GM13976 (cell line): ENCODE measurements around the gene PCYT1B.

Experiments used
- DNase-seq: peaks from one replicate; pipeline ENCODE4 v3.0.0; 2012; ENCODE audit warnings: low spot score
- CTCF ChIP-seq: IDR thresholded peaks from 2 replicates; pipeline ENCODE4 v1.5.1; 2012; ENCODE audit warnings: borderline replicate concordance, mild to moderate bottlenecking; ENCODE audit not compliant: insufficient read depth; ENCODE audit errors: extremely low read depth, missing control alignments, control extremely low read depth
- in situ Hi-C: fragments of 300-500 bp; cut with MboI; formaldehyde crosslinking; loops from one replicate; pipeline ENCODE4 v1.12.0; 2022; ENCODE audit warnings: low sequenced_read_pairs, mixed read lengths, inconsistent platforms; ENCODE audit not compliant: unreplicated experiment

Gene PCYT1B

GRCh38 chrX:24648495-24648894, 1.3 kb upstream of the PCYT1B start:
- TF ChIP-seq CTCF: no peak
- no peak for DNase-seq
- in situ Hi-C loops: no loop called here

- TF ChIP-seq CTCF: no peak
- in situ Hi-C loops: no loop called here
- DNase-seq: no peak
Measured at GRCh38 chrX:24646745-24647182, 383 bp downstream of the PCYT1B start.

- DNase-seq: no peak
- TF ChIP-seq CTCF: no peak
- in situ Hi-C loops: no loop called here
Measured at GRCh38 chrX:24646006-24646405, 1.1 kb downstream of the PCYT1B start.

- no peak for TF ChIP-seq CTCF
- no peak for DNase-seq
- in situ Hi-C loops: no loop called here
Measured at GRCh38 chrX:24643116-24643515, 4.0 kb downstream of the PCYT1B start.

GRCh38 chrX:24629701-24630100, 17.4 kb downstream of the PCYT1B start:
- no peak for TF ChIP-seq CTCF
- in situ Hi-C loops: no loop called here

GRCh38 chrX:24619647-24620046, 27.5 kb downstream of the PCYT1B start:
- TF ChIP-seq CTCF: no peak
- DNase-seq: no peak
- in situ Hi-C loops: no loop called here

More at GRCh38 chrX:24629701-24630100, 17.4 kb downstream of the PCYT1B start:
- DNase-seq: no peak

GRCh38 chrX:24610516-24610915, 36.6 kb downstream of the PCYT1B start:
- TF ChIP-seq CTCF: no peak
- in situ Hi-C loops: no loop called here
- DNase-seq: no peak
